Measurements from ENCODE around the gene ASB2.

The ASB2 gene

GRCh38 chr14:94001501-94002396 lies 25.4 kb upstream of the ASB2 start:
- peak; percentile 80 for DNase-seq (ENCODE audit: low spot score)

GRCh38 chr14:94001016-94001415 lies 24.6 kb upstream of the ASB2 start:
- no peak for DNase-seq (ENCODE audit: low spot score)

- DNase-seq (ENCODE audit: low spot score): no peak
Observed at GRCh38 chr14:94000267-94000666, 23.9 kb upstream of the ASB2 start.

GRCh38 chr14:93999573-93999972 lies 23.2 kb upstream of the ASB2 start:
- no peak for DNase-seq (ENCODE audit: low spot score)

- DNase-seq (ENCODE audit: low spot score): no peak
Observed at GRCh38 chr14:93998871-93999403, 22.6 kb upstream of the ASB2 start.

- DNase-seq (ENCODE audit: low spot score): no peak
Observed at GRCh38 chr14:93997916-93998870, 21.8 kb upstream of the ASB2 start.

- peak; percentile 53 for DNase-seq (ENCODE audit: low spot score)
Observed at GRCh38 chr14:93997082-93997481, 20.7 kb upstream of the ASB2 start, which contains the start of gene CCDC197. CCDC197 (plus strand) TSS chr14:93997301; CDS start chr14:93998132, 831 bp downstream.

GRCh38 chr14:93996130-93996695 lies 19.8 kb upstream of the ASB2 start:
- no peak for DNase-seq (ENCODE audit: low spot score)

- DNase-seq (ENCODE audit: low spot score): peak; percentile 90
Observed at GRCh38 chr14:93994919-93995682, 18.7 kb upstream of the ASB2 start.

- no peak for DNase-seq (ENCODE audit: low spot score)
Observed at GRCh38 chr14:93993382-93993781, 17.0 kb upstream of the ASB2 start.

- no peak for DNase-seq (ENCODE audit: low spot score)
Observed at GRCh38 chr14:93991649-93992048, 15.3 kb upstream of the ASB2 start.

GRCh38 chr14:93991212-93991611 lies 14.8 kb upstream of the ASB2 start:
- DNase-seq (ENCODE audit: low spot score): no peak

GRCh38 chr14:93989939-93990338 lies 13.6 kb upstream of the ASB2 start:
- no peak for DNase-seq (ENCODE audit: low spot score)

- no peak for DNase-seq (ENCODE audit: low spot score)
Observed at GRCh38 chr14:93987815-93988476, 11.6 kb upstream of the ASB2 start.

- peak; percentile 68 for DNase-seq (ENCODE audit: low spot score)
Observed at GRCh38 chr14:93987376-93987775, 11.0 kb upstream of the ASB2 start.

GRCh38 chr14:93986955-93987354 lies 10.6 kb upstream of the ASB2 start:
- no peak for DNase-seq (ENCODE audit: low spot score)

GRCh38 chr14:93984987-93985410 lies 8.6 kb upstream of the ASB2 start:
- DNase-seq (ENCODE audit: low spot score): peak; percentile 76

GRCh38 chr14:93984070-93984469 lies 7.7 kb upstream of the ASB2 start:
- peak; percentile 45 for DNase-seq (ENCODE audit: low spot score)

GRCh38 chr14:93982230-93983007 lies 6.0 kb upstream of the ASB2 start:
- DNase-seq (ENCODE audit: low spot score): no peak
